Measurements from ENCODE around the gene MYADM.

Gene MYADM

DNA sequence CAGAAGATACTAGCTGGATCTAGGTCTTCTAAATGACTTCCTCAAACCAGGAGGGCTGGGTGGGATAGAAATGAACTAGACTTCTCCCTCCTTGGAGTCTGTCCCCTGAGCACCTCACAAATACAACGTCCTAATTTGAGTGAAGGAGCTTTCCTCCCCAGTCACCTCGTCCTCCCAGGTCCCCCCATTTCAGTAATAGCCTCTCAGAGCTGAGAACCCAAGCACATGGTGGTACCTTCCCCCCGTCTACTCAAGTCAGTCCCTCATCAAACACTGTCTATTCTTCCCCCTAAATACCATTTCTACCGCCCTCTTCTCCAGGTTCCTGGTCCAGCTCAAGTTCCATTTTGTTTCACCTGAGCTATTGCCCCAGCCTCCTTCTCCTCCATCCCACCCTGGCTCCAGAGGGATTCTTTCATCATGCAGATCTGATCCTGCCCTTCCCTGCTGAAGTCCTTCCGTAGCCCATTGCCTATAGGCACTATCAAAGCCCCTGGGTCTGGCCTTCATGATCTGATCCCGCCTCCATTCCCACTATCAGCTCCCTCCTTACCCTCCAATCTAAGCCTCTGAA is 9.1 kb downstream of the MYADM start:
- no peak for DNase-seq (ENCODE audit: extremely low read depth, insufficient read length)
- TF ChIP-seq, protein P1, sequence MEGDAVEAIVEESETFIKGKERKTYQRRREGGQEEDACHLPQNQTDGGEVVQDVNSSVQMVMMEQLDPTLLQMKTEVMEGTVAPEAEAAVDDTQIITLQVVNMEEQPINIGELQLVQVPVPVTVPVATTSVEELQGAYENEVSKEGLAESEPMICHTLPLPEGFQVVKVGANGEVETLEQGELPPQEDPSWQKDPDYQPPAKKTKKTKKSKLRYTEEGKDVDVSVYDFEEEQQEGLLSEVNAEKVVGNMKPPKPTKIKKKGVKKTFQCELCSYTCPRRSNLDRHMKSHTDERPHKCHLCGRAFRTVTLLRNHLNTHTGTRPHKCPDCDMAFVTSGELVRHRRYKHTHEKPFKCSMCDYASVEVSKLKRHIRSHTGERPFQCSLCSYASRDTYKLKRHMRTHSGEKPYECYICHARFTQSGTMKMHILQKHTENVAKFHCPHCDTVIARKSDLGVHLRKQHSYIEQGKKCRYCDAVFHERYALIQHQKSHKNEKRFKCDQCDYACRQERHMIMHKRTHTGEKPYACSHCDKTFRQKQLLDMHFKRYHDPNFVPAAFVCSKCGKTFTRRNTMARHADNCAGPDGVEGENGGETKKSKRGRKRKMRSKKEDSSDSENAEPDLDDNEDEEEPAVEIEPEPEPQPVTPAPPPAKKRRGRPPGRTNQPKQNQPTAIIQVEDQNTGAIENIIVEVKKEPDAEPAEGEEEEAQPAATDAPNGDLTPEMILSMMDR (IDR thresholded peaks at IDR 0.05; ENCODE audit: insufficient read depth, low read length, poor library complexity, severe bottlenecking), result no peak

DNA sequence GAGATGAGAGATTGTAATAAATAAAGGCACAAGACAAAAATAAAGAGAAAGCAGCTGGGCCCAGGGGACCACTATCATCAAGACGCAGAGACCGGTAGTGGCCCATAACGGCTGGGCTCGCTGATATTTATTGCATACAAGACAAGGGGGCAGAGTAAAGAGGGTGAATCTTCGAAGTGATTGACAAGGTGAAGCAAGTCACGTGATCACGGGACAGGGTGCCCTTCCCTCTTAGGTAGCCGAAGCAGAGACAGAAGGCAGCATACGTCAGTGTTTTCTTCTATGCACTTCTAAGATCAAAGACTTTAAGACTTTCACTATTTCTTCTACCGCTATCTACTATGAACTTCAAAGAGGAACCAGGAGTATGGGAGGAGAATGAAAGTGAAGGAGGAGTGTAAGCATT is 9.7 kb downstream of the MYADM start:
- no peaks in the 10 kb centered on the region; the same call in none of the 2 replicates for H3K36me3 ChIP-seq (ENCODE audit: control insufficient read depth, insufficient read depth, low read length)
- TF ChIP-seq, protein P1 (IDR thresholded peaks at IDR 0.05; ENCODE audit: insufficient read depth, low read length, poor library complexity, severe bottlenecking), result no peak
- DNase-seq (ENCODE audit: extremely low read depth, insufficient read length), result no peak
- no peak overlapping the region for H3K4me3 ChIP-seq (replicated peaks; ENCODE audit: low read depth, low read length)
- H3K27me3 ChIP-seq (replicated peaks; ENCODE audit: control insufficient read depth, insufficient read depth, low read length), result no peaks in the 10 kb centered on the region; the same call in none of the 2 replicates

More for the DNA sequence above, 9.1 kb downstream of the MYADM start:
- Histone ChIP-seq H3K4me3 (replicated peaks; ENCODE audit: low read depth, low read length) (no peak overlapping the region), H3K27me3 (replicated peaks; ENCODE audit: control insufficient read depth, insufficient read depth, low read length) (no peaks in the 10 kb centered on the region; the same call in none of the 2 replicates), H3K36me3 (ENCODE audit: control insufficient read depth, insufficient read depth, low read length) (no peaks in the 10 kb centered on the region; the same call in none of the 2 replicates)

DNA sequence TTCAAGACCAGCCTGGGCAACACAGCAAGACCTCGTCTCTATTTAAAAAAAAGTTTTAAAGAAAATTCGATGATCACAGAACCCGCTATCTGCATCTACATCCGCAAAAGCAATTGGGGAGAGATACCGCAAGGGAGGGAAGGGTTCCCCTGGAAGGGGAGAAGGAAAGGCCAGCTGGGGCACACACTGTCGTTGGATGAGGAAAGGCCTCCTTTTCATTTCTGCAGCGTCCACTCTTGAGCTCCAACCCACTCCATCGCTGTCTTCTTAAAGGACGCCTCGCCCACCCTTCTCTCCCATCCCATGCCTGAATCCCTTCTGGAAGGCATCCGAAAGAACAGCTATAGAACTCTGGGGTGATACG is 11.1 kb downstream of the MYADM start:
- Histone ChIP-seq H3K4me3 (replicated peaks; ENCODE audit: low read depth, low read length) (no peak overlapping the region), H3K36me3 (ENCODE audit: control insufficient read depth, insufficient read depth, low read length) (no peaks in the 10 kb centered on the region; the same call in 1 of the 2 replicates), H3K27me3 (replicated peaks; ENCODE audit: control insufficient read depth, insufficient read depth, low read length) (no peaks in the 10 kb centered on the region; the same call in none of the 2 replicates)
- no peak for DNase-seq (ENCODE audit: extremely low read depth, insufficient read length)
- TF ChIP-seq, protein P1 (IDR thresholded peaks at IDR 0.05; ENCODE audit: insufficient read depth, low read length, poor library complexity, severe bottlenecking), result no peak

DNA sequence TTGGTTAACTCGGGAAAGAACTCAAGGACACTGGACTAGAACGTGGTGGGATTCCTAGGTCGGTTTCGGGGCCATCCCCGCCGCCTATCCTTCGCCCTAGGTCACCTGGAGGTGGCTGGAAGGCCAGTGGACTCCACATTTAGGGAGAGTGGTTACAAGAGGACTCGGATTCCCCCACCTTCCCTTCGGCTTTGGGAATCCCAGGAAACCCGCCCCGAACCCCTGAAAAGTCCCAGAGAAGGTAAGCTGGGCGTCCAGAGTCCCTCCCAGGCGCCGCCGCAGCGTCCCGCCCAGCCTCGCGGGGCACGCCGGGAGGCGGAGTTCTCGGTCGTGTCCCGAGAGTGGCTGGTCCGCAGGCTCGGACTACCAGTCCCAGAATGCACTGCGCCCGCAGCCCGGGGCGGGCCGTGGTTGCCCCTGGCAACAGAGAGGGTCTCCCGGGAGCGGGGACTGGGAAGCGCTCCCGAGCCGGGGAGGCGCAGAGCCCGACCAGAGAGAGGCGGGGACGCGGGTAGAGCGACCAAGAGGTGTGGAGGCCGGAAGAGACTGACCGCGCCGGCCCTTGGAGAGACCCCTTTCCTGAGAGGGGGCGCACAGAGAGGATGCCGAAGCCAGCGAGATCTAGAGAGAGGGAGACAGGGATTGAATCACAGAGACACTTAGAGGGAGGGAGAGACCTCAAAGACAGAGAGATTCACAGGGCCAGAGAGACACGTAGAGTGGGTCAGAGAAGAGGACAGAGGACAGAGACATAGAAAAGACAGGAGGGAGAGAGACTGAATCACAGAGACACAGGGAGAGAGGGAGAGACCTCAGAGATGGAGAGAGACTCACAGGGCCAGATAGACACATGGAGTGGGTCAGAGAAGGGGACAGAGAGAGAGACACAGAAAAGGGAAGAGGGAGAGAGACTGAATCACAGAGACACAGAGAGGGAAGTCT is 11.7 kb downstream of the MYADM start:
- Histone ChIP-seq H3K36me3 (ENCODE audit: control insufficient read depth, insufficient read depth, low read length) (no peaks in the 10 kb centered on the region), H3K27me3 (replicated peaks; ENCODE audit: control insufficient read depth, insufficient read depth, low read length) (no peaks in the 10 kb centered on the region; the same call in none of the 2 replicates), H3K4me3 (replicated peaks; ENCODE audit: low read depth, low read length) (peak overlapping the region; percentile 51)
- DNase-seq (ENCODE audit: extremely low read depth, insufficient read length), result peak; percentile 83
- TF ChIP-seq, protein P1 (IDR thresholded peaks at IDR 0.05; ENCODE audit: insufficient read depth, low read length, poor library complexity, severe bottlenecking), result no peak

DNA sequence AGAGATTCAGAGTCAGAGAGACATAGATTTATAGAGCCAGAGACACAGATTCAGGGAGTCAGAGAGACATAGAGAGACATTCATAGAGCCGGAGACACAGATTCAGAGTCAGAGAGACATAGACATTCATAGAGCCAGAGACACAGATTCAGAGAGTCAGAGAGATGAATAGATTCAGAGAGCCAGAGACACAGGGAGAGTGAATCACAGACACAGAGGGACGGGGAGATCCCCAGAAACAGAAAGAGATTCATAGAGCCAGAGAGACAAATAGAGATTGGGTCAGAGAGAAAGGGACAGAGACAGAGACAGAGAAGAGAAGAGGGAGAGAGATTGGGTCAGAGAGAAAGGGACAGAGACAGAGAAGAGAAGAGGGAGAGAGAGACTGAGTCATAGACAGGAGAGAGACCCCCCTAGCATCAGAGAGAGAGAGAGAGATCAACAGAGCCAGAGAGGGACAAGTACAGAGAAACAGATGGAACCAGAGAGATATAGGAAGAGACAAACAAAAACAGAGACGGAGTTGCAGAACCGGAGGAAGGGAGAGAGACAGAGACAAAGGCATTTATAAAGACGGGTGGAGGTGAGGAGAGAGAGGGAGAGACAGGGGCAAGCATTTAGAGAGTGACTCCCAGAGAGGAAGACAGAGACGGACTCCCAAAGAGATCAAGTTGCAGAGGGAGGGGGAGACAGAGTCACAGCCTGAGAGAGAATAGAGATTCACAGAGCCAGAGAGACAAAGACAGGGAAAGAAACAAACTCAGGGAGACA is 13.2 kb downstream of the MYADM start:
- DNase-seq (ENCODE audit: extremely low read depth, insufficient read length), result no peak
- TF ChIP-seq, protein P1 (IDR thresholded peaks at IDR 0.05; ENCODE audit: insufficient read depth, low read length, poor library complexity, severe bottlenecking), result no peak
- H3K27me3 ChIP-seq (replicated peaks; ENCODE audit: control insufficient read depth, insufficient read depth, low read length), result no peaks in the 10 kb centered on the region; the same call in none of the 2 replicates
- no peak overlapping the region for H3K4me3 ChIP-seq (replicated peaks; ENCODE audit: low read depth, low read length)
- H3K36me3 ChIP-seq (ENCODE audit: control insufficient read depth, insufficient read depth, low read length), result no peaks in the 10 kb centered on the region

Data from GM06990 (cell line).